AG04449 (cell line): Measurements from ENCODE around the gene ZNF12.

Experiments
- CTCF ChIA-PET: fragments of 350-600 bp; formaldehyde crosslinking; extraction: SDS; loops from one replicate; lab custom pipeline; 2021; ENCODE audit warnings: antibody characterized with exemption; lab: Yijun Ruan, JAX
- POLR2A ChIA-PET: fragments of 400-600, 350-600 bp; formaldehyde crosslinking; extraction: SDS; loops from one replicate; lab custom pipeline; 2020; ENCODE audit warnings: antibody characterized with exemption, inconsistent platforms; lab: Yijun Ruan, JAX
- DNase-seq: peaks from one replicate; pipeline ENCODE4 v3.0.0-alpha.2; 2010; ENCODE audit warnings: low read depth, low spot score
- H3K4me3 ChIP-seq: 2 replicates; pipeline ENCODE4 v1.5.1; 2011; ENCODE audit warnings: low read depth, mild to moderate bottlenecking, control low read depth, low read length
- CTCF ChIP-seq: IDR thresholded peaks from one replicate; pipeline ENCODE4 v1.5.1; 2011; ENCODE audit warnings: mild to moderate bottlenecking, moderate library complexity, low read length, control low read depth, inconsistent platforms; ENCODE audit not compliant: insufficient read depth; ENCODE audit errors: missing control alignments

The ZNF12 gene

GRCh38 chr7:6647080-6647479, 59.7 kb downstream of the ZNF12 start:
- CTCF ChIA-PET = no interaction called here
- no peak overlapping the region for H3K4me3 ChIP-seq
- DNase-seq = no peak
- POLR2A ChIA-PET = no interaction called here
- no peak for TF ChIP-seq CTCF

GRCh38 chr7:6646465-6646864, 60.3 kb downstream of the ZNF12 start:
- POLR2A ChIA-PET = no interaction called here
- DNase-seq = no peak
- TF ChIP-seq CTCF = no peak
- CTCF ChIA-PET = no interaction called here
- H3K4me3 ChIP-seq = no peak overlapping the region

GRCh38 chr7:6644728-6645127, 62.0 kb downstream of the ZNF12 start:
- no peak for TF ChIP-seq CTCF
- DNase-seq = no peak
- POLR2A ChIA-PET = no interaction called here
- H3K4me3 ChIP-seq = no peak overlapping the region
- CTCF ChIA-PET = no interaction called here

- TF ChIP-seq CTCF = no peak
- POLR2A ChIA-PET = no interaction called here
These were observed 62.7 kb downstream of the ZNF12 start for GRCh38 chr7:6643915-6644625.

GRCh38 chr7:6642861-6643640, 63.7 kb downstream of the ZNF12 start:
- no peak for TF ChIP-seq CTCF
- H3K4me3 ChIP-seq = no peak overlapping the region
- ChIA-PET POLR2A (no interaction called here), CTCF (no interaction called here)
- no peak for DNase-seq

More at GRCh38 chr7:6643915-6644625, 62.7 kb downstream of the ZNF12 start:
- CTCF ChIA-PET = no interaction called here
- DNase-seq = no peak
- no peak overlapping the region for H3K4me3 ChIP-seq

- H3K4me3 ChIP-seq = no peak overlapping the region
- DNase-seq = no peak
- ChIA-PET CTCF (no interaction called here), POLR2A (no interaction called here)
- TF ChIP-seq CTCF = no peak
These were observed 64.4 kb downstream of the ZNF12 start for GRCh38 chr7:6642239-6642839.
